ENCODE measurements around the gene TNKS1BP1.
"Not testable (repeated sequence)": the region's sequence is repeated elsewhere in the genome, so short reads cannot be mapped to it uniquely, and the experiment has no call there.

TNKS1BP1 gene

GRCh38 chr11:57311109-57311936, 13.4 kb downstream of the TNKS1BP1 start:
- peak; percentile 99 for DNase-seq (ENCODE audit: low read depth)

DNA sequence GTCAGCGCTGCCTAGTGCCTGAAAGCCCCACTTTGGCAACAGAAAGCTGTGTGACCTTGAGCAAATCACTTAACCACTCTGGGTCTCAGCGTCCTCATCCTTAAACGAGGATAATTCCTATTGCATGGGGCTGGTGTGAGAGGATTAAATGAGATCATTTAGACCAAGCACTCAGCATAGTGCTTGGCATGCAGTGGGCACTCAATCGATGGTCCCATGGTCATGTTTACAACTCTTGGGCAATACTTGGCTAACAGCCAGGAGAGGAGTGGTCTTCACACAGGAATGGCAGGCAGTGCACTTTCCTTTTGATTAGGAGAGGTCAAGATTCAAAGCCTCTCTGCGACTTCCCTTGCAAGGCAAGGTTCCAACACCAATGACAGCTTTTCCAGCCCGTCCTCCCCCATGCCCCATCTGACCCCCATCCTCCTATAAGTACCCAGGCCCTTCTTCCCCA, 14.1 kb downstream of the TNKS1BP1 start:
- peak; percentile 60 for DNase-seq (ENCODE audit: low read depth)

- DNase-seq (ENCODE audit: low read depth) = no peak
Observed at GRCh38 chr11:57310091-57310490, 14.7 kb downstream of the TNKS1BP1 start.

- DNase-seq (ENCODE audit: low read depth) = no peak
Observed at GRCh38 chr11:57309106-57310059, 15.4 kb downstream of the TNKS1BP1 start.

DNA sequence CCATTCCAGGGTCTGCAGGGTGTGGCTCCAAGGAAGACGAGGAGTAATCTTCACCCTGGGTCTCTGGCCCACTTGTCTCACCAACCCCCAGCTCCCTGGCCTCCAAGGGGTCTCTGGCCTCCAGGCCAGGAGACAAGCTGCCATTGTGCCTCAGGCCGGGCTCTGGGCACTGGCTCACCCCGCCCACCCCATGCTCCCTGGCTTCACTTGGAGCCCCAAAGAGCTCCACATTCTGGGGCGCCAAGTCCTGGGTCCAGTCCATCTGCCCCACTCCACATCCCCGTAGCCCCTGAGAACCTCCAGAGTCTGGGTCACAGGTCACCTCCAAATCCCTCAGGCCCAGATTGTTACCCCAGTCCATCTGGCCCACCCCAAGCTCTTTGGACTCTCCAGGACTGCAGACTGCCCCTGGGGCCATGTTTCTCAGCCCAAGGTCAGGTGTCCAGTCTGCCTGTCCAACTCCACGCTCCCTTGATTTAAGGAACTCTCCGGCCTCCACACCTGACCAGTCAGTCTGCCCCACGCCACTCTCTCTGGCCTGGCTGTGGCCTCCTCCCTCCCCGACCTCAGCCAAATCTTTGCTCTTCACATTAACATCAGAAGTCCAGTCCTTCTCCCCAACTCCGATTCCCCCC, 16.2 kb downstream of the TNKS1BP1 start:
- no peak for DNase-seq (ENCODE audit: low read depth)

GRCh38 chr11:57307666-57308270, 17.0 kb downstream of the TNKS1BP1 start:
- DNase-seq (ENCODE audit: low read depth) = no peak

- no peak for DNase-seq (ENCODE audit: low read depth)
Observed at GRCh38 chr11:57306940-57307565, 17.7 kb downstream of the TNKS1BP1 start.

DNA sequence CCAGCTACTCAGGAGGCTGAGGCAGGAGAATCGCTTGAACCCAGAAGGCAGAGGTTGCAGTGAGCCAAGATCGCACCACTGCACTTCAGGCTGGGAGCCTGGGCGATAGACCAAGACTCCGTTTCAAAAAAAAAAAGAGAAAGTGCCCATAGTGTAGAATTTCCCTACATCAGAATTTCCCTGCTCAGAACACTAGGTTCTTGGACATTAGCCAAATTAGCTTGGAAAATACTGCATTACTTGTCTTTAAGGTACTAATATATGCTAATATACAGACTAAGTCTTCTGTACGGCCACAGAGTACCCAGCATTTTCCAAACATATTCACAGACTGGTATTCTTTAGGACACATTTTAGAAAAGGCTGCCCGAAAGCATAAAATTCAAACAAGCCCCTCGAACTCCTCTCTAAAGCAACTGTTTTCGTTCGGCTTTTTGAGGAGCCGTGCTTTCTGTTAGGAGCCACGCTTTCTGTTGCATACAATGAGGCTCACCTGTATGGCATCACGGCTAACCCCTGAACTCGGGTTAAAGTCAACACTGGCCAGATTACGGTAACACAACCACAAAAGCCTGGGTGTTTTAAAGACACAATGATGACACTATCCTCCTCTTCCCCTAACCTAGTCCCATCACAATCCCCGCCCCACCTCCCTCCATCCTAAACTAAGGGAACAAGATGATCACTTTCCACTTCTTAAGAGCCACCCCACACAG, 18.4 kb downstream of the TNKS1BP1 start:
- DNase-seq (ENCODE audit: low read depth) = peak; percentile 42

DNA sequence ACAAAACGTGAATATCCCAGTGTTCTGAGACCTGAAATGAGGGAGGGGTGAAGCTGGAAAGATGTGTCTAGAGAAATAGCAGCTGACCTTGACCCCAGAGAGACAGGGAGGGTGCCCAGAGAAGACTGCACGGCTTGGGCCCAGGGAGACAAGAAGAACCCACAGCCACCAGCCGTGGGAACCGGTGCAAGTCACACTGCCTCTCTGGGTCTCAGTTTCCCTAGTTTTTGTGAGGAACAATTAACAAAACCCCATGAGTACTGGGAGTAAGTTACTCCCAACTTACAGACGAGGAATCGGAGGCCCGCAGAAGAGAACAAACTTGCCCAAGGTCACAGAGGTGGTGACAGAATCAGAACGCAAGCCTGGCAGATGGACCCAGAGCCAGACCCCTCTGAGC, 19.2 kb downstream of the TNKS1BP1 start:
- DNase-seq (ENCODE audit: low read depth) = no peak

DNA sequence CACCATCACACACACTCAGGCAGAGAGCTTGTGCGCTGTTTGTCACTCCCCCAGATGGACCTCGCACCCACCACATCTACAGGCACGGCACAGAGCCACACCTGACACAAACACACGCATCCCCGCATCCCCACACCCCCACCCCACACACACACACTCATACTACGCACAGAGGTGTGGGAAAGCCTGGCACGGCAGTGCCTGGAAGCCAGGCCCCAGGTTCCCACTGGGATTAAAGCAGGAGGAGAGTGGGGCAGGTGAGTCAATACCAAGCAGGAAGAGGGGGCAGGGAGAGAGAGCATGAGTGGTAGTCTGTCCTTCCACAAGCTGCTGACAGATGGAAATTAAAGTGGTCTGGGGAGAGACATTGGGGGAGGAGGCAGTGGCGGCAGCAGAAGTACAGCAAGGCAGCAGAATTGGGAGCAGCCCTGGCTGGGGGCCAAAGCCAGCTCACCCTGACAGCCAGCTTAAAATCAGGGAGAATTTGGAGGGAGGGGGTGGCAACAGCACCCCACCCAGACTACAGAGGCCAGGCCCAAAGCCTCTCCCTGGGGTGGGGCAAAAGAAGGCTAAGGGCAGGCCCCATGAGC, 20.7 kb downstream of the TNKS1BP1 start:
- peak; percentile 45 for DNase-seq (ENCODE audit: low read depth)

- no peak for DNase-seq (ENCODE audit: low read depth)
Observed at GRCh38 chr11:57303280-57303989, 21.3 kb downstream of the TNKS1BP1 start.

DNA sequence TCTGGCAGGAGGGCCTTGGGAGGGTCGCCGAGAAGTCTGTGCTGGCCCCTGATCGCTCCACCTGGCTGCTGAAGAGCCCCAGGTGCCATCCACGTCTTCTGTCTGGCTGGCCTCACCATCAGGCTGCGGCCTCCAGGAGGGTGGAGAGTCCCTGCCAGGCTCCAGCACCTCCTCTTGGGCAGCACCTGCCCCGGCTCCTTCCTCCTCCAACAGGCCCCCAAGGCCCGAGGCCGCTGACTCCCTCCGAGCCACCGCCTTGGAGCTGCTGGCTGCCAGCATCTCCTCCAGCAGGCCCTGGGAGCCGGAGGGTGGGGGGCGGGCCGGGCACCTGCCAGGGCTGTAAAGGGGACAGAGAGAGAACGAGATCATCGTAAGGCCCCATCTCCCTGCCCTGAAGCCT, 22.3 kb downstream of the TNKS1BP1 start:
- DNase-seq (ENCODE audit: low read depth) = no peak

DNA sequence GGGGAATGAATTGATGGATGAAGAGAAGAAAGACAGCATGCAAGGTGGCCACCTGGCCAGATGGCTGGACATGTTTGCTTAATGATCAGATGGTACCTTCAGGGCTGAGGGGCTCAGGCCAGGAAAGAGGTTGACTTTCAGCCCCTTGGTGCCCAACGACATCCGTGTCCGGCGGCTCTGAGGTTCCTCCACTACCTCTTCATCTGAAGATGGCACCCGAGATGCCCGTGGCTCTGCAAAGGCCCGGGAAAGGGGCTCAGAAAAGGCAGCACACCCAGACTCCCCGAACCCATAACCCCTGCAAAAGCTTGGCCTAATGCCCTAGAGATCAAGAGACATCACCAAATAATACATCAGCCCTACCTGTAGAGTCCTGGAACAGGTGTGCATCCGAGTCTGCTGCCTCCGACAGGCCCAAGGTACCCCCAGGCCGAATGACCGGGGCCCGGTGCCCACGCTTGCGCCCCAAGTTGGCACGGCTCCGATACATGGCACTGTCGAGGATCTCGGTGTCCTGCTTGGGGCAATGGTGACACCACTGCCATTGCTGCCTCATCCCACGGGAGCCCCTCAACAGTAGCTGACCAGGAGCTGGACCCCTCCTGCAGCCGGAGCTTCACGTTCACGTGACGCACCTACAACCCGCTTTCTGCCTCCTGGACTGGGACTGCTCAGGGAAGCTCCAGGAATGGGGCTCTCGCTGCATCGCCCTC, 22.9 kb downstream of the TNKS1BP1 start:
- DNase-seq (ENCODE audit: low read depth) = no peak

DNA sequence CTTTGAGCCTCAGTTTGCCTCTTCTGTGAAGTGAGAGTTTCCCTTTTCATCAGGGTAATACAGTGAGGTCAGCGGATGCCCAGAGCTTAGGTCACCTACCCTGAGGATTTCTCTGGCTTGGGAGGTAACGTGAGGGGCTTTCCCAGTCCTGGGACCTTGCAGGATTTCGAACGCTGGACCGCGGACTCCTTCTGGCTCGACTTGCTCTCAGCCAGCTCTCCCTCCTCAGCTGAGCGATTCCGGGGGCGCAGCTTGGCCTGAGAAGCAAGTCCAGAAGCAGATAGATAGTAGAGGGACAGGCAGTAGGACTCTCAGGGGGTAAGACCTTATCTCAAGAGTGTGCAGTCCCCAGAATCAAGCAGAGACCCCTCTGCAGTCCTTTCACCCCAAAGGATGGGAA, 24.0 kb downstream of the TNKS1BP1 start:
- no peak for DNase-seq (ENCODE audit: low read depth)

- no peak for DNase-seq (ENCODE audit: low read depth)
Observed at GRCh38 chr11:57299150-57299737, 25.5 kb downstream of the TNKS1BP1 start.

- DNase-seq (ENCODE audit: low read depth) = no peak
Observed at GRCh38 chr11:57297221-57297620, 27.5 kb downstream of the TNKS1BP1 start.

DNA sequence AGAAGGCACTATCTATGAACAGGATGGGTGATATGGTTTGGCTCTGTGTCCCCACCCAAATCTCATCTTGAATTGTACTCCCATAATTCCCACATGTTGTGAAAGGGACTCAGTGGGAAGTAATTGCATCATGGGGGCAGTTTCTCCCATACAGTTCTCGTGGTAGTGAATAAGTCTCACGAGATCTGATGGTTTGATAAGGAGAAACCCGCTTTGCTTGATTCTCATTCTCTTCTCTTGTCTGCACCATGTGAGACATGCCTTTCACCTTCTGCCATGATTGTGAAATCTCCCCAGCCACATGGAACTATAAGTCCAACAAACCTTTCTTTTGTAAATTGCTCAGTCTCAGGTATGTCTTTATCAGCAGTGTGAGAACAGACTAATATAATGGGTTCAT, 28.5 kb downstream of the TNKS1BP1 start:
- not testable (repeated sequence) for DNase-seq (ENCODE audit: low read depth)
